HepG2 (cell line): ENCODE measurements around the gene GNB3. TPM values are rescaled to one million over a fixed set of nuclear protein-coding genes. Genes with fewer than 3 reads are reported as not detected.

Experiments used
- BCLAF1 ChIP-seq: fragments of 450-650 bp; IDR thresholded peaks from 2 replicates; pipeline ENCODE4 v1.6.1; 2017; ENCODE audit warnings: mild to moderate bottlenecking
- CREBL2 ChIP-seq: sonication (generic); formaldehyde crosslinking; IDR thresholded peaks from 2 replicates; pipeline ENCODE4 v1.8.1; 2023; ENCODE audit warnings: missing genetic modification reagents, mild to moderate bottlenecking, borderline replicate concordance
- FUBP1 ChIP-seq: sonication (generic); formaldehyde crosslinking; IDR thresholded peaks from 2 replicates; pipeline ENCODE4 v1.5.1; 2020; ENCODE audit warnings: missing genetic modification reagents, mild to moderate bottlenecking, borderline replicate concordance
- HCFC1 ChIP-seq: fragments of 150-350 bp; IDR thresholded peaks from 2 replicates; pipeline ENCODE4 v1.6.1; 2014; ENCODE audit warnings: low read depth, low read length
- HES4 ChIP-seq: sonication (generic); formaldehyde crosslinking; IDR thresholded peaks from 2 replicates; pipeline ENCODE4 v1.9.0; 2021; ENCODE audit warnings: mild to moderate bottlenecking, missing genetic modification reagents, borderline replicate concordance
- HIC2 ChIP-seq: sonication (generic); formaldehyde crosslinking; IDR thresholded peaks from 2 replicates; pipeline ENCODE4 v1.9.0; 2022; ENCODE audit warnings: low read depth, missing genetic modification reagents
- HNRNPK ChIP-seq: fragments of 200-400 bp; formaldehyde crosslinking; IDR thresholded peaks from 2 replicates; pipeline ENCODE4 v1.6.1; 2018; ENCODE audit warnings: low read length, low read depth, moderate library complexity, mild to moderate bottlenecking; ENCODE audit not compliant: poor library complexity, severe bottlenecking
- IKZF5 ChIP-seq: IDR thresholded peaks from 2 replicates; pipeline ENCODE4 v1.6.1; 2018; ENCODE audit warnings: missing genetic modification reagents, mild to moderate bottlenecking, missing compliant biosample characterization
- JUN ChIP-seq: sonication (generic); formaldehyde crosslinking; IDR thresholded peaks from 2 replicates; pipeline ENCODE4 v1.4.0; 2020; ENCODE audit warnings: mild to moderate bottlenecking, missing genetic modification reagents
- LCORL ChIP-seq, 2 experiments: fragments of 450-650 bp in 1 of 2; sonication (generic) in 1 of 2; formaldehyde crosslinking in 1 of 2; IDR thresholded peaks; 2 replicates each; pipeline versions ENCODE4 v1.5.0 to v1.6.1; 2017 to 2020; ENCODE audit warnings: antibody characterized with exemption in 1 of 2, missing genetic modification reagents in 1 of 2
- MAFG ChIP-seq: sonication (generic); formaldehyde crosslinking; IDR thresholded peaks from 2 replicates; pipeline ENCODE4 v1.5.1; 2020; ENCODE audit warnings: mild to moderate bottlenecking, missing genetic modification reagents
- MLLT10 ChIP-seq: sonication (generic); formaldehyde crosslinking; IDR thresholded peaks from 2 replicates; pipeline ENCODE4 v1.4.0; 2020; ENCODE audit warnings: missing genetic modification reagents
- NR3C1 ChIP-seq: sonication (generic); formaldehyde crosslinking; IDR thresholded peaks from 2 replicates; pipeline ENCODE4 v1.4.0; 2020; ENCODE audit warnings: missing genetic modification reagents
- POGK ChIP-seq: sonication (generic); formaldehyde crosslinking; conservative IDR thresholded peaks from 2 replicates; pipeline ENCODE4 v1.8.0; 2022; ENCODE audit warnings: mild to moderate bottlenecking, moderate library complexity, missing genetic modification reagents
- TEF ChIP-seq: sonication (generic); formaldehyde crosslinking; IDR thresholded peaks from 2 replicates; pipeline ENCODE4 v1.5.0; 2020; ENCODE audit warnings: missing genetic modification reagents
- ZNF12 ChIP-seq: sonication (generic); formaldehyde crosslinking; IDR thresholded peaks from 2 replicates; pipeline ENCODE4 v1.5.0; 2020; ENCODE audit warnings: missing genetic modification reagents
- ZNF430 ChIP-seq: sonication (generic); formaldehyde crosslinking; IDR thresholded peaks from 2 replicates; pipeline ENCODE4 v1.9.0; 2021; ENCODE audit warnings: mild to moderate bottlenecking, missing genetic modification reagents
- ZNF607 ChIP-seq: sonication (generic); formaldehyde crosslinking; IDR thresholded peaks from 2 replicates; pipeline ENCODE4 v1.5.1; 2020; ENCODE audit warnings: missing genetic modification reagents, mild to moderate bottlenecking, borderline replicate concordance
- polyA plus RNA-seq, 8 experiments: library from polyadenylated mRNA; depleted of rRNA in 3 of 8; stranded (reverse) in 7 of 8; unstranded in 1 of 8; fragments of >200 nt; fragmentation: Illumina TruSeq in 4 of 8; extraction: Trizol in 4 of 8; gene quantifications; 2 replicates each; pipeline versions ENCODE4 v1.2.1 to v1.2.3, GENCODE V29; 2011 to 2016; ENCODE audit warnings: low read depth in 4 of 8, missing spikeins in 1 of 8, mixed read lengths in 1 of 8; ENCODE audit not compliant: insufficient read depth in 1 of 8
- total RNA-seq, 5 experiments: library from RNA; depleted of rRNA; stranded (reverse); fragments of >200 nt; fragmentation: Illumina TruSeq; extraction: Trizol; gene quantifications; 2 replicates each; pipeline ENCODE4 v1.2.3, GENCODE V29; 2016; ENCODE audit warnings: low read depth in 1 of 5

The GNB3 gene
- total and polyA plus RNA-seq, 2 of the 13 experiments (the other 11 are each of a cell fraction or from before 2014, with no cell fraction given), result 1.3 to 3.6 TPM

- TF ChIP-seq IKZF5 (CRISPR knock-in tag) (no peak), BCLAF1 (no peak), HES4 (CRISPR knock-in tag) (no peak), HNRNPK (no peak), HCFC1 (no peak), ZNF430 (CRISPR knock-in tag) (no peak), CREBL2 (CRISPR knock-in tag) (no peak), NR3C1 (CRISPR knock-in tag) (no peak), HIC2 (CRISPR knock-in tag) (no peak), FUBP1 (CRISPR knock-in tag) (no peak), MAFG (CRISPR knock-in tag) (no peak), POGK (no peak), JUN (no peak), TEF (no peak), ZNF12 (CRISPR knock-in tag) (no peak), MLLT10 (CRISPR knock-in tag) (no peak), ZNF607 (no peak), LCORL (IDR thresholded peaks at IDR 0.05) (no peak), LCORL (CRISPR knock-in tag; IDR thresholded peaks at IDR 0.05) (peak; percentile 66; the same call in 1 of the 2 replicates)
These were observed 15.2 kb upstream of the GNB3 start (continued) for GRCh38 chr12:6825398-6826124.
